KMS-11 (cell line): ENCODE measurements around the gene KRT3.

ENCODE experiments used
- H2AFZ ChIP-seq: fragments of 200-600 bp; sonication (generic); 2 replicates; pipeline ENCODE4 v1.6.1; 2016; ENCODE audit warnings: antibody characterized with exemption, mixed run types, low read depth
- H3K27ac ChIP-seq: fragments of 200-600 bp; sonication (generic); 2 replicates; pipeline ENCODE4 v1.6.1; 2016; ENCODE audit warnings: mild to moderate bottlenecking, mixed run types
- H3K27me3 ChIP-seq: fragments of 200-600 bp; sonication (generic); 2 replicates; pipeline ENCODE4 v1.6.1; 2017; ENCODE audit warnings: mild to moderate bottlenecking, low read depth, mixed run types, moderate library complexity; ENCODE audit not compliant: insufficient read depth
- H3K36me3 ChIP-seq: fragments of 200-600 bp; sonication (generic); 2 replicates; pipeline ENCODE4 v1.6.1; 2017; ENCODE audit warnings: mild to moderate bottlenecking, mixed run types; ENCODE audit not compliant: insufficient read depth
- H3K4me1 ChIP-seq: fragments of 200-600 bp; sonication (generic); 2 replicates; pipeline ENCODE4 v1.6.1; 2016; ENCODE audit warnings: mild to moderate bottlenecking, low read depth, mixed run types; ENCODE audit not compliant: poor library complexity, severe bottlenecking
- H3K4me2 ChIP-seq: fragments of 200-600 bp; sonication (generic); 2 replicates; pipeline ENCODE4 v1.7.0; 2016; ENCODE audit warnings: mild to moderate bottlenecking, mixed run types
- H3K4me3 ChIP-seq: fragments of 200-600 bp; sonication (generic); IDR thresholded peaks from 2 replicates; pipeline ENCODE4 v1.6.1; 2017; ENCODE audit warnings: low read depth, low read length, mixed read lengths; ENCODE audit not compliant: insufficient read depth
- H3K79me2 ChIP-seq: fragments of 200-600 bp; sonication (generic); 2 replicates; pipeline ENCODE4 v1.6.1; 2016; ENCODE audit warnings: low read depth, mixed run types; ENCODE audit not compliant: insufficient read depth
- H3K9ac ChIP-seq: fragments of 200-600 bp; sonication (generic); 2 replicates; pipeline ENCODE4 v1.6.1; 2016; ENCODE audit warnings: mild to moderate bottlenecking, mixed run types
- H4K20me1 ChIP-seq: fragments of 200-600 bp; sonication (generic); 2 replicates; pipeline ENCODE4 v1.6.1; 2016; ENCODE audit warnings: mild to moderate bottlenecking, mixed run types; ENCODE audit not compliant: insufficient read depth
- TF ChIP-seq, protein P1 (sequence below): fragments of 200-600 bp; sonication (generic); conservative IDR thresholded peaks from 2 replicates; pipeline ENCODE4 v1.6.1; 2017; ENCODE audit warnings: low read depth, mild to moderate bottlenecking, antibody characterized with exemption, low read length, moderate library complexity, mixed read lengths

Gene KRT3

DNA sequence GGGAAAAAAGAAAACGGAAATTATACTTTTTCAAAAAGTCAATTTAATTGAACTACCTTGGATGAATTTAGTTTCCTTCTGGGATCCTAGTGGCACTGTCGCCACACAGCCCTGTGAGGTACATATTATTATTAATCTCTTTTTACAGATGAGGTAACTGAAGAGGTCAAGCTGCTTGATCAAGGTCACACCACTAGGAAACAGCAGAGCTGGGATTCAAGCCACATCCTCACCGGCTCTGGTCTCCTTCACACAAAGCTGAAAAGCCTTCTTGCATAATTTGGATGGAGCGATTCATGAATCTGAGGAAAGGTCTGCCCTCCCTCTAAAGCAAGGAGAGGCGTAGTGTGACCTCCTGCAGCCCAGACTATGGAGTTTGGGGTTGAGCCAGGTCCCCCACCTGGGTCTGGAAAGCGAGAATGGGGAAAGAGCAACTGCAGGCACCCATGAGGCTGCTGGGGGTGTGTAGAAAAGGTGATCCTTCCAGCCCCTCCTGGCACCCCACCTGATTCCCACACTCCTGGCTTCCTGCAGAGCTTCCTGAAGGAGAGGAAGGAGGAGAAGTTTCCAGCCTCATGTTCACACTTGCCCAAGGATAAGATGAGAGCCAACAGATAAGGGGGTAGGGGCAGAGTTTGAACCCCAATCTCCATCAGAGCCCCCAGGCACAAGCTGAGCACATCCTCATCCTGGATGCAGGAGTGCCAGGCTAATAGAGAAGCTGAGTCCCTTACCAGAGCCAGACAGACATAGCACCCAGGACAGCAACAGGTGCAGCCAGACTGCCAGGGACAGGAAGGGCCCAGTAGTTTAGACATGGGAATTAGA, 42.1 kb upstream of the KRT3 start:
- no peak overlapping the region for H3K27ac ChIP-seq
- no peak overlapping the region for H2AFZ ChIP-seq

DNA sequence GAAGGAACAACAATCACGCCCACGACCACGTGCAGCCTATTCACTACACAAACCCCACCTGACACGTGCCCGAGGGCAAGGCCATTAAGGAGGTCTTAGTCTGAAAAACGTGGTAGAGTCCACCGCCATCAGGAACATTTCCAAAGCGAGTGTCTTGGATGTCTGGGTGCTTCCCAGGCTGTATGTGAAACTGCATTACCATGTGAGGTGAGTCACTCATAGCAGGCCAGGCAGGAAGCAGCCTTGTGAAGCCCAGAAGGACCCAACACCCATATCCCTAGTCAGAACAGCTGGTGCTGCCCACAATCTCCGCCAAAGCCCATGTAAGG, 41.5 kb upstream of the KRT3 start:
- H3K27ac ChIP-seq: no peak overlapping the region

More for the DNA sequence above, 42.1 kb upstream of the KRT3 start:
- Histone ChIP-seq H4K20me1 (no peaks in the 10 kb centered on the region), H3K27me3 (peaks cover 84% of the 10 kb centered on the region), H3K4me2 (no peak overlapping the region), H3K4me1 (no peaks in the 10 kb centered on the region), H3K9ac (no peak overlapping the region), H3K79me2 (no peaks in the 10 kb centered on the region), H3K4me3 (no peak overlapping the region), H3K36me3 (no peaks in the 10 kb centered on the region)
- TF ChIP-seq, protein P1, sequence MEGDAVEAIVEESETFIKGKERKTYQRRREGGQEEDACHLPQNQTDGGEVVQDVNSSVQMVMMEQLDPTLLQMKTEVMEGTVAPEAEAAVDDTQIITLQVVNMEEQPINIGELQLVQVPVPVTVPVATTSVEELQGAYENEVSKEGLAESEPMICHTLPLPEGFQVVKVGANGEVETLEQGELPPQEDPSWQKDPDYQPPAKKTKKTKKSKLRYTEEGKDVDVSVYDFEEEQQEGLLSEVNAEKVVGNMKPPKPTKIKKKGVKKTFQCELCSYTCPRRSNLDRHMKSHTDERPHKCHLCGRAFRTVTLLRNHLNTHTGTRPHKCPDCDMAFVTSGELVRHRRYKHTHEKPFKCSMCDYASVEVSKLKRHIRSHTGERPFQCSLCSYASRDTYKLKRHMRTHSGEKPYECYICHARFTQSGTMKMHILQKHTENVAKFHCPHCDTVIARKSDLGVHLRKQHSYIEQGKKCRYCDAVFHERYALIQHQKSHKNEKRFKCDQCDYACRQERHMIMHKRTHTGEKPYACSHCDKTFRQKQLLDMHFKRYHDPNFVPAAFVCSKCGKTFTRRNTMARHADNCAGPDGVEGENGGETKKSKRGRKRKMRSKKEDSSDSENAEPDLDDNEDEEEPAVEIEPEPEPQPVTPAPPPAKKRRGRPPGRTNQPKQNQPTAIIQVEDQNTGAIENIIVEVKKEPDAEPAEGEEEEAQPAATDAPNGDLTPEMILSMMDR: no peak

DNA sequence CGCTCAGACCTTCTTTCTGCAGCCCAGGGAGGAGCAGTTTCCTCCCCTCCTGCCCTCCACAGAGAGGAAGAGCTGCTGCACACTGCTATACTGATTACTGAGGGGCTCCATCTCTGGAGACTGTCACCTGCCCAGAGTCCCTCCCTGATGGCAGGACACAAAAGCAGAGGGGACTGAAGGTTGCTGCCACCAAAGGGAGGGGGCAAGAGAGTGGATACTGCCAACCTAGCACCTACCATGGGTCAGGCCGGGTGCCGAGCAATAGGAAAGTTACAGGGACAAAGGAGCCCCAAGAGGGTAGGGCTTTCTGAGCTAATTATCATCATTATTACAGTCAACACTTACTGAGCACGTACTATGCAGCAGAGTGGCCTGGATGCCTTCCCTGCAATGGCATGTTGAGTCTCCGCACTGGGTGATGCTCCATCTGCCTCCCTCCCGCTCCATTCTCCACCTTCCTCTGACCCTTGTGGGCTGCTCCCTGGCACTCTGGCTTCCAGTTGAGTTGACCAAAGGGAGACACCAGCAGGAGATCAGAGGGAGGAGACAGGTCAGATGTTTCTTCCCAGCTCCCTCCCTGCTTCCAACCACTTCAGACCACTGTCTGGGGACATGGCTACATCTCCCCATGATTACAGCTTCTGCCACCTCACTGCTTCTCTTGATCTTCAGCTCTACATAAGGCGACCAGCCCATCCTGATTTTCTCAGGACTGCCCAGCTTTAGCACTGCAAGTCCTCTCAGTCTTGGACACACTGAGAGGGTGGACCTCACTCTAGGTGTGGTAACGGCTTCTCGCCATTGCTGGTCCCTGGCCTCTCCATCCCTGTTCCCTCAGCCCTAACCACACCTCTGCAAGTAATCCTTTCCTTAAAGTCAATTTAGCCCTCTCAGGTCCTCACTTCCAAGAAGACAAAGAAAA, 40.8 kb upstream of the KRT3 start:
- H4K20me1 ChIP-seq: no peaks in the 10 kb centered on the region
- TF ChIP-seq, protein P1: no peak
- H3K36me3 ChIP-seq: no peaks in the 10 kb centered on the region
- H3K27ac ChIP-seq: no peak overlapping the region
- H3K4me2 ChIP-seq: no peak overlapping the region
- H3K4me1 ChIP-seq: no peaks in the 10 kb centered on the region
- no peaks in the 10 kb centered on the region for H3K79me2 ChIP-seq
- no peak overlapping the region for H2AFZ ChIP-seq
- H3K4me3 ChIP-seq: no peak overlapping the region
- H3K9ac ChIP-seq: no peak overlapping the region
- H3K27me3 ChIP-seq: peaks cover 86% of the 10 kb centered on the region

More for the DNA sequence above, 41.5 kb upstream of the KRT3 start:
- Histone ChIP-seq H3K9ac (no peak overlapping the region), H3K79me2 (no peaks in the 10 kb centered on the region), H3K4me1 (no peaks in the 10 kb centered on the region), H3K27me3 (peaks cover 86% of the 10 kb centered on the region), H3K36me3 (no peaks in the 10 kb centered on the region), H2AFZ (no peak overlapping the region), H4K20me1 (no peaks in the 10 kb centered on the region), H3K4me3 (no peak overlapping the region), H3K4me2 (no peak overlapping the region)
- TF ChIP-seq, protein P1: no peak

DNA sequence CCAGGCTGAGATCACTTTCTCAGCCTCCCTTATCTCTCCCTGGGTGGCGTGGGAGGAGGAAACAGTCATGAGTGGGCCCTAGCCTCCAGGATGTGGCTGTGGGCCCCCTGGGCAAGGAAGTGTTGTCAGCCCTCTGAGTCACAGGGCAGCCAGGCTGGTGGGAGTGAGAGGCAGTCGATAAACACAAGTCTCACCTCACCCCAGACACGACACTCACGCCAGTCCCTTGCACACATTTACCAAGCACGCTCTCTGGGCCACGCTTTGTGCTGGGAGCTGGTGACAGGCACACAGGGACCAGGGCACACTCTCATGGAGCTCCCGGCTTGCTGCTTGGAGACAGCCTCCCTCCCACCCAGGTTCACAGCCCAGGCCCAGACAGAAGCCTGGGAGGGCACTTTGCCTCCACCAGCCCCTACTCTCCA, 40.1 kb upstream of the KRT3 start:
- H3K4me2 ChIP-seq: no peak overlapping the region
- H3K4me1 ChIP-seq: no peaks in the 10 kb centered on the region
- peaks cover 83% of the 10 kb centered on the region for H3K27me3 ChIP-seq
- H3K27ac ChIP-seq: no peak overlapping the region
- TF ChIP-seq, protein P1: no peak
- no peaks in the 10 kb centered on the region for H3K36me3 ChIP-seq
- no peak overlapping the region for H3K4me3 ChIP-seq
- no peaks in the 10 kb centered on the region for H3K79me2 ChIP-seq
- H2AFZ ChIP-seq: no peak overlapping the region
- no peaks in the 10 kb centered on the region for H4K20me1 ChIP-seq
- H3K9ac ChIP-seq: no peak overlapping the region
